HG02852 (cell line): ENCODE measurements around the gene CRABP1.

Experiments
- ATAC-seq: cut with Tn5 transposase; IDR thresholded peaks from one replicate; pipeline ENCODE4 v1.9.1; 2021; ENCODE audit warnings: mild to moderate bottlenecking, moderate library complexity; ENCODE audit not compliant: unreplicated experiment

Gene CRABP1

GRCh38 chr15:78316283-78317083 is 23.7 kb upstream of the CRABP1 start:
- peak; percentile 84 for ATAC-seq

DNA sequence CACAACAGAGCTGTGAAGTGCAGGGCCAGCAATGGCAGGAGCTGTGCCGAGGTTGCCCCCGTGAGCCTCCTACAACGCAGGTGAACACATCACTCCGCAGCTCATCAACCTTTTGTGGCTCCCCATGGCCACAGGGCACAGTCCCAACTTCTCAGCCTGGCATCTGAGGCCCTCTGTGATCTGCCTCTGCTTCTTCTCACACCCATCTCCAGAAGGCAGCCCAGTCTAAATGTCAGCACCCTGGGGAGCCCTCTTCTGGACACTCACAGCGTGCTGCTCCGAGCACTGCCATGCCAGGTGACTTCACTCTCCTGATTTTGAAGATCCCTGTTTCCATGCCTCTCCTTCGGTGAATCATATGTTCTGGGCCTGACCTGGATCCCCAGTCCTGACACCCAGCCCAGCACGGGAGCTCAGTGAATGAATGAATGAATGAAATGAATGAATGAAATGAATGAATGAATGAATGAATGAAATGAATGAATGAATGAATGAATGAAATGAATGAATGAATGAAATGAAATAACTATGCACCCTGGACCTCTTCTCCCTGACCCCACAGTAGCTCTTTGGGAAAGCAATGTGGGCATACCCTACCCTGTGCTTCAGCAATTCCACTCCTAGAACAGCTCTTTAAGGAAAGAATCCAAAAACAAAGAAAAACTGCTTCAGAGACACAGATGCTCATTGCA is 22.9 kb upstream of the CRABP1 start:
- ATAC-seq: no peak

DNA sequence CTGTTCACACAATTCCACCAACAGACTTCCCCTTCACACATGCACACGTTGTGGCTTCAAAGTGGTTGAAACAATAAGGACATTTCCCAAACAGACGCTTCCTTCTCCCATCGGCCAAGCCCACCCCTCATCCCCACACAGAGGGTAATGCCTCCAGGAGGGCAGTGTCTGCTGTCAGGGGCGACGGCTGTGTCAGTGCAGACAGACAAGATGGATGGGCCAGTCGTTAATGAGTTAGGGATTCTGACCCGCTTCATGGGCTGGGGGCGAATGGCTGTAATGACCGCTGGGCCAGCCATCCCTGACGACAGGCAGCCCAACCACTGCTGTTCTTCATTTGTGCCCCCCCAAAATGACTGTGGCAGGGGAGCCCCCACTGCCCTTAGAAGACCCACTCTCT is 20.6 kb upstream of the CRABP1 start:
- no peak for ATAC-seq

GRCh38 chr15:78320183-78320582 is 20.0 kb upstream of the CRABP1 start:
- no peak for ATAC-seq

GRCh38 chr15:78321041-78321570 is 19.0 kb upstream of the CRABP1 start:
- no peak for ATAC-seq

GRCh38 chr15:78321786-78322185 is 18.4 kb upstream of the CRABP1 start:
- no peak for ATAC-seq

DNA sequence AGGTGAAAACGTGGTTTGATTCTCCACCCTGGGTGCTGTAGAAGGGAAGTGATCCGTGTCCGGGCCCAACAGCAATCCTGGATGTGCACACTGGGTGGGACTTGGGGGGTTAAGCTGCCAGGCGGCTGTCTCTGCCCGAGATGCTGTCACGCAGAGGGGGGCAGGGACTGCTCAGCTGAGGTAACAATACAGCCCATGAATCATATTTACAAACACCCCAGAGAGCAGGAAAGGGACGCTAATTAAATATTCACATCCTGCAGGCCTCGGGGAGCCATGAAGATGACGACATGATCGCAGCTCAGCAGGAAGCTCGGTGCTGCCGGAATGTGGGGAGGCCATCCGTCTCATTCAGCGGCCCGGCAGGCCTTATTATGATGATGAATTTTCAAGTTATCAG is 17.9 kb upstream of the CRABP1 start:
- no peak for ATAC-seq

DNA sequence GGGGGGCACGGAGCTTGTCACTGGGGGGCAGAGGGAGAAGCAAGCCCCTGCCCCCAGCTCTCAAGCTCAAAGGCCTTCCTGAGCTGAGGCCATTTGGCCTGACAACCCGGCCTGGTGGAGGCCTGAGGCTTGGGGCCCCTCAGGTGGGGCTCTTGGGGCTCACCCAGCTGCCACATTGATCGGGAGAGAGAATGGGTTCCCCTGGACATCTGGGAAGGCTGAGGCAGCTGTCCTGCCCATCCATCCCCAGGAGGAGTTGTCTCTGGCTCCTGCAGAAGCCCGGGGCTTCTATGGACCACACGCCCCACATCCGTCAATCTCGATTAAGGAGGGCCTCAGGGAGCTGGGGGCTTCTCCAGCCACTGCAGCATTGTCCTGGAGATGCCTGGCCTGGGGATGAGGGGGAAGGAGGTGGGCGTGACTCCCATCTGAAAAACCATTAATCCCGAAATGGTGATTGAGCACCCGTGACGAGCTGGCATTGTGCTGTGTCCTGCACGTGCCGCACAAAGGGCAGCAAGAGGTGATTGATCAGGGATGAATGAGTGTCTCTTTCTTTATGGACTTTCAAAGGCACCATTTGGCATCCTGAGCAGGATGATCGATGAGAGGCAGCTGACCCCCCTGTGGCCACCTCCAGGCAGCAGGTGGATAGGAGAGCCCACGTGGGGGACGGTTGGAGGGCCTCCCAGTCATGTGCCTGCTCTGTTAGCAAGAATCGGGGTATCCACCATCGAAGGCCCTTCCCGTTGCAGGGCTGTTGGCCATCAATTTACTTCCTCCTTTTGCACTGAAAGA is 17.2 kb upstream of the CRABP1 start:
- no peak for ATAC-seq

DNA sequence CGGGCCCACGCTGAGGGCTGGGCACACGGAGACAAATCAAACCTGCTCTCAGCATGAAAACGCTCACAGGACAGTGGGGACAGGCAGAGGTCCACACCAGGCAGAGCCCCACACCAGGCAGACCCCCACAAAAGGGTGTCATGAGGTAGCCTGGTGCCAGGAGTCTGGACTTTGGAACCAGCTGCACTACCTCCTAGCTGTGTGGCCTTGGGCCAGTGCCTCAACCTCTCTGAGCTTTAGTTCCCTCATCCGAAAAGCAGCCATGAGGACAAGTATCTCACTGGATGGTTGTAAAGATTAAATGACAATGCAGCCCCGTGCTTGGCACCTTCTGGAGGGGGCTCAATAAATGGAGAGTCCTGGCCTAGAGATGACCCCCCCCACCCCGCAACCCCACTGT is 16.5 kb upstream of the CRABP1 start:
- ATAC-seq: no peak

DNA sequence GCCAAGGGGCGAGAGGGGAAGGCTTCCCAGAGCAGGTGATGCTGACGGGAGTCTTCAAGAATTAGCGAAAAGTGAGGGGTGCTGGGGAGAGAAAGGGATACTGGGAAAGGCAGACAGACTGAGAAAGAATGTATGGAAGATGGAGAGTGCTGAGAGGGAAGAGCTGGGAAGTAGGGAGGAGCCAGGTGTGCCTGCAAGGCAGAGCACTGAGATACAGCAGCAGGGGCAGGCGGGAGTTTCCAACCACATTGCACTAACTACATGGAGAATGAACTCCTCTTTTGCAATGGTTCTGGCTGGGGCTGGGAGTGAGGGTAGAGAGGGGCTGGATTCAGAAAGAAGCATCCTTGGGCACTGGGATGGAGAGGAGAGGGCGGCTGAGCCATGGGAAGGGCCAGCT is 16.0 kb upstream of the CRABP1 start:
- no peak for ATAC-seq

- no peak for ATAC-seq
Observed at GRCh38 chr15:78325092-78325843, 14.9 kb upstream of the CRABP1 start.

- no peak for ATAC-seq
Observed at GRCh38 chr15:78327466-78327865, 12.7 kb upstream of the CRABP1 start.

DNA sequence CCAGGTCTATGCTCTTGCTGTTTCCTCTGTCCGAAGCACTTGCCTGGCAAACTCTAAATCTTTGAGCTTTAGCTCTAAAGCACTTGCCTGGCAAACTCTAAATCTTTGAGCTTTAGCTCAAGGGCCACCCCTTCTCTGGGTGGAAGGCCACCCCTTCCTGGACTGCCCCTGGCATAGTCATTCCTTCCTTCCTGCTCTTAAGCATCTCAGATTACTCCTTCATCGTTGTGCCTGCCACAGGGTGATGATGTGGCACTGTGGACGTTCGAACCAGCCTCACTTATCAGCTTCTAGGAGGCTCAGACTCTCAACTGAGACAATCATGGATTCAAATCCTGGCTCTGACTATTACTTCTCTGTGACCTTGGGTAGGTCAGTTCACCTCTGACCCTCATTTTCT is 10.5 kb upstream of the CRABP1 start:
- ATAC-seq: no peak

DNA sequence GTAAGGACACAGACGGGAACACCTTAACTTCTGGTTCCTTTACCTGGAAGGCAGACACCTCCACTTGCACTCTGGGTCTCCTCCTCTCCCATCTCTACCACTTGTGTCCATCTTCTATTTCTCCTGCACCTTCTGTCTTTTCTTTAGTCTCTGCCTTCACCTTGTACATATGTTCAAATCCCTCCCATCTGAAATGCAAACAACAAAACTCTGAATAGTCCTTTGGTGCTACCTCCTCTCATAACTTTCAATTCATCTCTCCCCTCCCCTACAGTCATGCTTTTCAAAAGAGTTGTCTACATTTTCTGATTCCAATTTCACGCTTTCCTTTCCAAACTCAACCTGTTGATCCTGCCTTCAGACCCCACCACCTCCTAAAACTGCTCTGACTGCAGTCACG is 5.3 kb upstream of the CRABP1 start:
- no peak for ATAC-seq

DNA sequence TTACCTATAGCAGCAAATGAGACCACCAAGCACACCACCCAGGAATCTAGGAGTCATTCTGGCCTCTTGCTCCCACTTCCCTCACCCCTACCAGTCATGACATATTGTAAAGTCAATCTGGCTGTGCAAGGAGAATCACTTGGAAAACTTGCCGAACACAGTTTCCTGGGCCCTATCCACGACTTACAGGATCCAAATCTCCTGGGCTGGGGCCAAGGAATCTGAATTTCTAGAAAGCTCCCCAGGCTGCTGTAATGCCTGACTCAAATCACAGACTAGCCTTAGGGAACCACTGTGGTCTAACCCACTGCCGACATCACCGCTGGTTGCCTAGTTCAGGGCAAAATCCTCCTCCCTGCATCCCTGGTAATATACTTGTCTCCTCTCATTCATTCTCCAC is 4.2 kb upstream of the CRABP1 start:
- ATAC-seq: no peak

- ATAC-seq: no peak
Observed at GRCh38 chr15:78338781-78339180, 1.4 kb upstream of the CRABP1 start.

- no peak for ATAC-seq
Observed at GRCh38 chr15:78339559-78339958, 594 bp upstream of the CRABP1 start.

DNA sequence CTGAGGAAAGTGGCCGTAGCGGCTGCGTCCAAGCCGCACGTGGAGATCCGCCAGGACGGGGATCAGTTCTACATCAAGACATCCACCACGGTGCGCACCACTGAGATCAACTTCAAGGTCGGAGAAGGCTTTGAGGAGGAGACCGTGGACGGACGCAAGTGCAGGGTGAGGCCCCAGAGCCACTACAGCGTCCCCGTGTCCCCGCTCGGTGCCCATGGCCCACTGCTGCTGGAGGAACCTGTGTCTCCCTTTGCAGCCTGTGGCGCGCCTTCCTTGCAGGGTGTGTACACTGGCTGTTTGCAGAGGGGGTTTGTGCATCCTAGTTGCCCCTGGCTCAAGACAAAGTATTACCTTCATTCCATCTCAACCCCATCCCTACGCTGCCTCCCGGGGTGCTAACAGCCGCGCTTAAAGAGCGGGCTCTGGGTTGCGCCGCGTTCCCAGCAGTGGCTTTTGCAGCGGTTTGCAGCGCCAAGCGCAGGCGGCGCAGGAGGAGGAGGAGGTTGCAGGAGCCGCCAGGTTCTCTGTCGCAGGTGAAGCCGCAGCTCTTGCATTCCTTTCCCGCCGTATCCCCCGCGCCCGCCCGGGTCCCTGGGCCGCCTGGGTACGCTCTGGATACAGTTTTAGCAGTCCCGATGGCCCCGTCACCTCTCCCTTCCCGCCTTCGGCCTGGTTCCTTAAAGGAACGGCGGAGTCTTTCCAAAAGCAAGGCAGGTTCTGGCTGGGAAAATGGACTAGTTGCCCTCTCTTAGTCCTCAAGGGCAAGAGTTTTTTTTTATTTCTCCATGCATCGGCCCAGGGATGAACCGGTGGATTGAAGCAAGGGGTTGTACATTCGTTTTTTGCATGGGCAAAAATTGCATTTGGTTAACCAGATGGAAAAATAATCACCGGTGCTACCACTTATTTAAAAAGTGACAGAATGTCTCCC is 1.2 kb downstream of the CRABP1 start:
- no peak for ATAC-seq

DNA sequence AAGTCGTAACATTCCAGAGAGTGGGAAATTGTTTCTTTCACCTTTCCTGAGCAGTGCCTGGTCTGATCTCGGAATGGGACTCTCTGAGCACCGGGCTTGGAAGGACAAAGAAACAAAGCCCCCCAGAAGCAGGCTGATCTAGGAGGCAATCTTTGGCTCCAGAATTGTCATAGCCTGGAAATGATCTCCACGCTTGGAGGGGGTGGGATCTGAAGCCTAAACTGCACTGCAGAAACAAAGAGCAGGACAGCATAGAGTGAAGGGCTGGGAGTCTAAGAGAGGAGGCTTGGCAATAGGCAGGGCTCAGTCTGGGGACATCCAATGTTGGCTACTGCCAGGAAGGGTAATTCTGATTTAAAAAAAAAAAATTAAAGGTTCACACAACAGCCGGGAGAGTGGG is 1.9 kb downstream of the CRABP1 start:
- no peak for ATAC-seq
